Subcutaneous abdominal adipose tissue (tissue), 5 donors: ENCODE results near the gene ZFYVE27.

Experiments used
- H3K27ac ChIP-seq: one replicate; pipeline ENCODE4 v1.7.0; 2013; ENCODE audit warnings: low read depth, mild to moderate bottlenecking, inconsistent platforms, low read length, moderate library complexity
- H3K27me3 ChIP-seq, 5 donors: one replicate each; pipeline ENCODE4 v1.7.0; 2013; ENCODE audit warnings: low read length in 5 of 5, inconsistent platforms in 1 of 5; ENCODE audit not compliant: control insufficient read depth in 5 of 5, insufficient read depth in 4 of 5
- H3K36me3 ChIP-seq, 5 donors: one replicate each; pipeline ENCODE4 v1.7.0; 2013; ENCODE audit warnings: low read length in 5 of 5; ENCODE audit not compliant: control insufficient read depth in 5 of 5, insufficient read depth in 5 of 5
- H3K4me1 ChIP-seq, 5 donors: one replicate each; pipeline ENCODE4 v1.7.0; 2013; ENCODE audit warnings: low read length in 5 of 5, mild to moderate bottlenecking in 3 of 5, moderate library complexity in 1 of 5; ENCODE audit not compliant: control insufficient read depth in 5 of 5, insufficient read depth in 5 of 5
- H3K4me3 ChIP-seq, 5 donors: one replicate each; pipeline ENCODE4 v1.7.0; 2013; ENCODE audit warnings: low read length in 5 of 5, low read depth in 1 of 5
- H3K9ac ChIP-seq, 5 donors: one replicate each; pipeline ENCODE4 v1.7.0; 2013; ENCODE audit warnings: low read length in 5 of 5, mild to moderate bottlenecking in 4 of 5, moderate library complexity in 3 of 5
- H3K9me3 ChIP-seq, 5 donors: one replicate each; pipeline ENCODE4 v1.7.0; 2013; ENCODE audit warnings: low read length in 5 of 5; ENCODE audit not compliant: control insufficient read depth in 5 of 5
- donor health status: healthy.
- donor health status: healthy.
- donor health status: healthy.
- donor health status: healthy.
- donor health status: healthy.

Gene ZFYVE27

GRCh38 chr10:97805096-97805884 is 68.4 kb downstream of the ZFYVE27 start:
- Histone ChIP-seq H3K9me3 (no peaks in the 10 kb centered on the region), H3K27me3 (peaks cover 0 to 6% (median 0%) of the 10 kb centered on the region in 5 donors), H3K9ac (no peak overlapping the region), H3K4me3 (no peak overlapping the region), H3K27ac (no peak overlapping the region), H3K36me3 (no peaks in the 10 kb centered on the region), H3K4me1 (peaks cover 0 to 12% (median 0%) of the 10 kb centered on the region in 5 donors)

DNA sequence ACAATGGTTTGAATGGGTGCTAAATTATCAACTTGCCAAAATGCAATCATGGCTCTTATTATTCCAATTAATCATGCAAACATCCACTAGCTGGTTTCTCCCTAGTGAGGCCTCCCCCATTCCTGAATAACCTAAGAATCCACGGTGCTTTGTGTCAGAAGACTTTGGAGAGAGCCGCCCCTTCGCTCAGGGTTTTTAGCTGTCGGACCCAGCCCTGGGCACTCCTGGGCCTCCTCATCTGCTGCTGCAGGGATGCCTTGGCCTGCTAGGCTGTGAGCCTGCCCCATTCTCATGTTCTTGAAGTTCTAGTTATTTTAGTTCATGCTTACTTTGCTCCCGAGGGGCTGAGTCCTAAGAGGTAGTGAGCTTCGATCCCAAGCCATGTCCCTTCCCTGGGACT is 69.0 kb downstream of the ZFYVE27 start:
- H3K9ac ChIP-seq, result no peak overlapping the region
- peaks cover 0 to 12% (median 0%) of the 10 kb centered on the region in 5 donors for H3K4me1 ChIP-seq
- H3K27me3 ChIP-seq, result peaks cover 0 to 4% (median 0%) of the 10 kb centered on the region in 5 donors
- H3K9me3 ChIP-seq, result no peaks in the 10 kb centered on the region
- no peak overlapping the region for H3K27ac ChIP-seq
- H3K36me3 ChIP-seq, result no peaks in the 10 kb centered on the region
- H3K4me3 ChIP-seq, result no peak overlapping the region

GRCh38 chr10:97810446-97810845 is 73.5 kb downstream of the ZFYVE27 start:
- no peak overlapping the region for H3K9ac ChIP-seq
- no peaks in the 10 kb centered on the region for H3K36me3 ChIP-seq
- peaks cover 0 to 5% (median 0%) of the 10 kb centered on the region in 5 donors for H3K27me3 ChIP-seq
- peaks cover 0 to 7% (median 0%) of the 10 kb centered on the region in 5 donors for H3K4me1 ChIP-seq
- no peaks in the 10 kb centered on the region for H3K9me3 ChIP-seq
- no peak overlapping the region for H3K4me3 ChIP-seq
- H3K27ac ChIP-seq, result no peak overlapping the region
